Inferior parietal cortex (tissue), 1 donor: Measurements from ENCODE around the gene ANXA8.
"Not testable (repeated sequence)": the region's sequence is repeated elsewhere in the genome, so short reads cannot be mapped to it uniquely, and the experiment has no call there.

Experiments
- DNase-seq: peaks from one replicate; pipeline ENCODE4 v3.0.0-alpha.2; 2016; ENCODE audit errors: extremely low spot score

ANXA8 gene

GRCh38 chr10:47465216-47465917, 18.5 kb downstream of the ANXA8 start:
- DNase-seq = not testable (repeated sequence)

GRCh38 chr10:47462577-47463358, 21.1 kb downstream of the ANXA8 start:
- not testable (repeated sequence) for DNase-seq

GRCh38 chr10:47461261-47461687, 22.6 kb downstream of the ANXA8 start:
- DNase-seq = peak; percentile 14

- no peak for DNase-seq
These were observed 25.3 kb downstream of the ANXA8 start for GRCh38 chr10:47458466-47459154.

GRCh38 chr10:47457826-47458225, 26.1 kb downstream of the ANXA8 start:
- DNase-seq = no peak

GRCh38 chr10:47457528-47457820, 26.4 kb downstream of the ANXA8 start:
- DNase-seq = no peak

- no peak for DNase-seq
These were observed 27.0 kb downstream of the ANXA8 start for GRCh38 chr10:47456794-47457527.

- no peak for DNase-seq
These were observed 27.7 kb downstream of the ANXA8 start for GRCh38 chr10:47456079-47456785.

- DNase-seq = not testable (repeated sequence)
These were observed 28.4 kb downstream of the ANXA8 start for GRCh38 chr10:47455350-47456078.

GRCh38 chr10:47454780-47455058, 29.2 kb downstream of the ANXA8 start:
- DNase-seq = no peak

GRCh38 chr10:47454008-47454779, 29.7 kb downstream of the ANXA8 start:
- DNase-seq = no peak

- no peak for DNase-seq
These were observed 30.5 kb downstream of the ANXA8 start for GRCh38 chr10:47453141-47454007.

GRCh38 chr10:47452495-47453140, 31.3 kb downstream of the ANXA8 start:
- DNase-seq = no peak

- DNase-seq = no peak
These were observed 31.9 kb downstream of the ANXA8 start for GRCh38 chr10:47451998-47452494.

- no peak for DNase-seq
These were observed 32.5 kb downstream of the ANXA8 start for GRCh38 chr10:47451273-47451997.

GRCh38 chr10:47450442-47450841, 33.5 kb downstream of the ANXA8 start:
- DNase-seq = no peak

- DNase-seq = no peak
These were observed 33.9 kb downstream of the ANXA8 start for GRCh38 chr10:47449979-47450378.
